Pancreas (tissue), 10 donors: Measurements from ENCODE around the gene NDUFB2. TPM values are rescaled to one million over a fixed set of nuclear protein-coding genes. Genes with fewer than 3 reads are reported as not detected.

Source experiments
- ATAC-seq, 4 donors: fragments of 200-7000 bp; cut with Tn5 transposase; one replicate each; pipeline versions ENCODE4 v1.8.0 to v1.9.1; 2020; ENCODE audit warnings: mild to moderate bottlenecking in 4 of 4, moderate library complexity in 4 of 4
- DNase-seq, 6 donors: peaks; one replicate each; pipeline ENCODE4 v3.0.0-alpha.2; 2020
- FAIRE-seq: peaks from 2 replicates; lab custom pipeline; 2012; peaks lifted over from hg19 to GRCh38; lab: Jason Lieb, UNC
- H3K27ac ChIP-seq, 4 donors: fragments of 200-600 bp; sonication (generic); 1 replicate in 3 of 4; 2 replicates in 1 of 4; pipeline versions ENCODE4 v1.5.0 to v1.8.0; 2020
- H3K27me3 ChIP-seq, 4 donors: fragments of 200-600 bp; one replicate each; pipeline ENCODE4 v1.8.0; 2021
- H3K36me3 ChIP-seq, 3 donors: fragments of 200-600 bp; sonication (generic) in 1 of 3; one replicate each; pipeline versions ENCODE4 v1.5.0 to v1.8.0; 2020 to 2021
- H3K4me1 ChIP-seq, 3 donors: fragments of 200-600 bp; one replicate each; pipeline ENCODE4 v1.8.0; 2021
- H3K4me3 ChIP-seq, 4 donors: fragments of 200-600 bp; sonication (generic) in 2 of 4; one replicate each; pipeline versions ENCODE4 v1.5.0 to v1.8.0; 2020 to 2021
- H3K9me3 ChIP-seq, 4 donors: fragments of 200-600 bp; one replicate each; pipeline ENCODE4 v1.8.0; 2021
- WGBS, 2 donors: extraction: QIAGEN DNeasy Blood & Tissue Kit; methylation state at CpG; one replicate each; pipeline ENCODE4 v1.1.7; 2013; 5-methylcytosine and 5-hydroxymethylcytosine counted together
- intact Hi-C, 3 donors: fragments of 100-400 bp; cut with DNase I; formaldehyde crosslinking; loops; one replicate each; pipeline versions ENCODE4 v1.11.1 to v1.14.2; 2022
- polyA plus RNA-seq, 2 donors: library from polyadenylated mRNA; stranded (reverse); fragments of 200-250 nt; gene quantifications; one replicate each; pipeline ENCODE4 v1.2.3, GENCODE V29; 2013
- total RNA-seq, 6 donors: library from RNA; stranded (reverse); fragmentation: NEBNext Ultra II Directional in 4 of 6; extraction: Animal tissue kit (Norgen Biotek cat#: 25700) in 4 of 6; gene quantifications; one replicate each; pipeline versions ENCODE4 v1.2.1 to v1.2.4, GENCODE V29; 2021 to 2023
- TF ChIP-seq, protein P1 (sequence below), 4 donors: fragments of 200-600 bp; sonication (generic) in 3 of 4; IDR thresholded peaks; one replicate each; pipeline versions ENCODE4 v1.5.0 to v1.8.0; 2021; ENCODE audit warnings: antibody characterized with exemption in 4 of 4
- donor health status: healthy with polysubstance abuse.
- donor health status: DM: no; HTN: no; CAD: no; lungs with moderate emphysema.
- donor health status: DM: no; HTN: no; CAD: no.
- donor health status: control.
- donor health status: control.
- donor health status: Bipolar disorder and iron deficiency.
- donor health status: DM: yes; HTN: yes; CAD: no.
- donor health status: DM: no; HTN: no; CAD: no.
- donor health status: DM: no; HTN: no; CAD: no.
- donor health status: DM: yes; HTN: yes; CAD: no.

NDUFB2 gene
- total and polyA plus RNA-seq, 8 donors = 47.6 to 198 (median 76.6) TPM

DNA sequence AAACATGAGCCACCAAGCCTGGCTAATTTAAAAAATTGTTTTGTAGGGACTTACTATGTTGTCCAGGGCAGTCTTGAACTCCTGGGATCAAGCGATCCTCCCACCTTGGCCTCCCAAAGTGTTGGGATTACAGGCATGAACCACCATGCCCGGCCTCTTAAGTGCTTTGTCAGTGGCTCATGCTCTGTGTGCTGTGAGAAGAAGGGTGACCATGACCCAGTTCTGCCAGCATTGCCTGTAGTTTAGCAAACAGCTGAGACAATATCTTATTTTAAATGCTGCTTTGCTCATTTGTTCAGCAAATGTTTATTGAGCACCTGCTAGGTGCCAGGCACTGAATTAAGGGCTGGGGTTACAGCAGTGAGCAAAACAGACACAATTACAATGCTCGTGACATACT, 14.7 kb upstream of the NDUFB2 start:
- Histone ChIP-seq H3K4me3 (no peak overlapping the region), H3K4me1 (no peaks in the 10 kb centered on the region), H3K9me3 (no peaks in the 10 kb centered on the region), H3K27me3 (no peaks in the 10 kb centered on the region), H3K27ac (no peak overlapping the region), H3K36me3 (peaks cover 0 to 6% (median 0%) of the 10 kb centered on the region in 3 donors)
- TF ChIP-seq, protein P1, sequence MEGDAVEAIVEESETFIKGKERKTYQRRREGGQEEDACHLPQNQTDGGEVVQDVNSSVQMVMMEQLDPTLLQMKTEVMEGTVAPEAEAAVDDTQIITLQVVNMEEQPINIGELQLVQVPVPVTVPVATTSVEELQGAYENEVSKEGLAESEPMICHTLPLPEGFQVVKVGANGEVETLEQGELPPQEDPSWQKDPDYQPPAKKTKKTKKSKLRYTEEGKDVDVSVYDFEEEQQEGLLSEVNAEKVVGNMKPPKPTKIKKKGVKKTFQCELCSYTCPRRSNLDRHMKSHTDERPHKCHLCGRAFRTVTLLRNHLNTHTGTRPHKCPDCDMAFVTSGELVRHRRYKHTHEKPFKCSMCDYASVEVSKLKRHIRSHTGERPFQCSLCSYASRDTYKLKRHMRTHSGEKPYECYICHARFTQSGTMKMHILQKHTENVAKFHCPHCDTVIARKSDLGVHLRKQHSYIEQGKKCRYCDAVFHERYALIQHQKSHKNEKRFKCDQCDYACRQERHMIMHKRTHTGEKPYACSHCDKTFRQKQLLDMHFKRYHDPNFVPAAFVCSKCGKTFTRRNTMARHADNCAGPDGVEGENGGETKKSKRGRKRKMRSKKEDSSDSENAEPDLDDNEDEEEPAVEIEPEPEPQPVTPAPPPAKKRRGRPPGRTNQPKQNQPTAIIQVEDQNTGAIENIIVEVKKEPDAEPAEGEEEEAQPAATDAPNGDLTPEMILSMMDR (IDR thresholded peaks at IDR 0.05) = no peak
- ATAC-seq (no peak), FAIRE-seq (no peak), DNase-seq (no peak)
- WGBS, 2 donors = 92 to 94% methylated on average over 3 of the region's 3 CpGs
- intact Hi-C loops = no loop called here

DNA sequence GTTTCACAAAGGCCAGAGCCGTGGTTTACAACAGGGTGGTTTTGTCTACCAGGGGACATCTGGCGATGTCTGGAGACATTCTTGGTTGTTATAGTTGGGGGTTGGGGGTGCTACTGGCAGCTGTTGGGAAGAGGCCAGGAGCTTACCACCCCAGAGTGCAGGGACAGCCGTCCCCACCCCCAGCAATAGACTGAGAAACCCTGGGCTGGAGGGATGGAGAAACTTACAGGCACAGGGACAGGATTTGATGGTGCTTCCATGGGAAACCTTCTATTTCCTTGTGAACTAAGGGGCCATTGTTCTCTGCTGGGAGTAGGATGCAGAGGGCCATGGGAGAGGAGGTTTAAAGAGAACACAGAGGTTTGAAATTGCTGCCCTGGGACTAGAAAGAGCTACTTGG, 12.9 kb upstream of the NDUFB2 start:
- H3K27me3 ChIP-seq = no peaks in the 10 kb centered on the region
- TF ChIP-seq, protein P1 (IDR thresholded peaks at IDR 0.05) = no peak
- H3K4me3 ChIP-seq = no peak overlapping the region
- DNase-seq (no peak), ATAC-seq (no peak), FAIRE-seq (no peak)
- H3K4me1 ChIP-seq = no peaks in the 10 kb centered on the region
- intact Hi-C loops = no loop called here
- H3K36me3 ChIP-seq = peaks cover 0 to 6% (median 0%) of the 10 kb centered on the region in 3 donors
- WGBS, 2 donors = 91 to 92% methylated on average over 3 of the region's 3 CpGs
- no peaks in the 10 kb centered on the region for H3K9me3 ChIP-seq
- H3K27ac ChIP-seq = no peak overlapping the region

DNA sequence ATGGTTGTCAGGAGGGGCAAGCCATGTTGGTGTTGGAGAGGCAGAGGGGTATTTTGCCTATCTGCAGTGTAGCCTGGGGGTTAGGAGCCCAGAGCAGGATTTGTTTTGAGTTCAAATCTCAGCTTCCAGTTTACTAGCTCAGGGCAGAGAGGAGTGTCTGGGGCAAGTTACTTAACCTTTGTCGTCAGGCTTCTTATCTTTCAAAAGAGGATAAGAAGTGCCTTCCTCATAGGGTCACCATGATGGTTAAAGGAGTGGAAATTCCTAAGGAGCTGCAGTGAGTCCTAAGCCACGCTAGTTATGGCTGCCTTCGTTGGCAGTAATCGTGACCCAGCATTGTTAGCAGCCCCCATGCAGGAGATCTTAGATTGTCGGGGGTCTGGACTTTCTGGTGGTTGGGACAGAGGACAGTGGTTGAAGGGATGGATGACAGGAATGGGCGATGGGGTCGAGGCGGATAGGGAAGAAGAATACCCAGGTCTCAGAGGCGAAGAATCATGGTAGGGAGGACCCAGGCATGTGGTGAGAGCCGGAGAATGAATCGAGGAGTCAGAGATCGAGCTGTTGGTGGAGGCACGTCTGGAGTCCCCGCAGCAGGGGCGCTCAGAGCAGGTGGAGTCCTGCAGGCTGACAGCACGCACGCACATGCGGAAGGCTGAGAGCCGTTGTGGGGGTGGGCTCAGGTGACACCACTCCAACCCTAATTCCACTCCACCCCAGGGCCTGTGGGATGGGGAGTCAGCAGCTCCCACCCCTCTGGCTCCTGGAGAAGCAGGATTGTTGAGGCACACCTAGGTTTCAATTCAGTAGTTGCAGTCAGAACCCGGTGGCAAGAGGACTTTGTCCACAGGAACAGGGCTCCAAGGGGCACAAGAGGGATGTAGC, 12.2 kb upstream of the NDUFB2 start:
- intact Hi-C loops = no loop called here
- no peaks in the 10 kb centered on the region for H3K27me3 ChIP-seq
- WGBS, 2 donors = 92 to 93% methylated on average over 20 of the region's 20 CpGs
- ATAC-seq (no peak), DNase-seq (no peak), FAIRE-seq (no peak)
- no peak overlapping the region for H3K4me3 ChIP-seq
- no peaks in the 10 kb centered on the region for H3K4me1 ChIP-seq
- TF ChIP-seq, protein P1 (IDR thresholded peaks at IDR 0.05) = no peak
- peaks cover 0 to 6% (median 0%) of the 10 kb centered on the region in 3 donors for H3K36me3 ChIP-seq
- no peak overlapping the region for H3K27ac ChIP-seq
- H3K9me3 ChIP-seq = no peaks in the 10 kb centered on the region

DNA sequence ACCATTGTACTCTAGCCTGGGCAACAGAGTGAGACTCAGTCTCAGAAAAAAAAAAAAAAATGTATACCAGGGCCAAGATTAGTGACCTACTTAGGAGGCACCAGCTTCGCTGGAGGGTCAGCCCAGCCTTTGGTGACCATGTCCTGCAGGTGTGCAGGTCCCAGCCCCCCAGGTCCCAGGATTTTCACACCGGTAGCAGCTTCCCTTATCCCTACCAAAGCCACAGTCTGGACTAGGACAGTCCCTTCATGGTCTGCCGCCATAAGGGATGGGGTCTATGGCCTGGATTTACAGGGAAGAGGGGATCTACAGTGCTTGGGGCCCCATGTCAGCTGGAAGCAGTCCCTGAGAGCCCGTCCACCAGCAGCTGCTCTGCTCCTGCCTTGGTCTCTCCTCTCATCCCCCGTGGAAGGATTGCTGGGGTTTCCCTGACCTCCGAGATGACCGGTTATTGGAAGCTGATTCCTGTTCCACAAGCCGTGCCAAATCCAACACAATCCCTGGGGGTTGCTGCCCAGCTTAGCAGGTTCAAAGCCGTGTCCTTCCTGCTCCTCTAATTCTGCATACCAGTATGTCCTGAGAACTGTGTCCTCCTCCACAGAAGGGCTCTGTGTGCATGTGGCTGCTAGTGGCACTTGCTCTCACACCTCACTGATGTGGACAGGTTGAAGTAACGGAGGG, 11.0 kb upstream of the NDUFB2 start:
- H3K4me1 ChIP-seq = no peaks in the 10 kb centered on the region
- TF ChIP-seq, protein P1 (IDR thresholded peaks at IDR 0.05) = no peak
- peaks cover 0 to 6% (median 0%) of the 10 kb centered on the region in 3 donors for H3K36me3 ChIP-seq
- H3K9me3 ChIP-seq = no peaks in the 10 kb centered on the region
- ATAC-seq (no peak), DNase-seq (no peak), FAIRE-seq (no peak)
- intact Hi-C loops = no loop called here
- no peaks in the 10 kb centered on the region for H3K27me3 ChIP-seq
- H3K27ac ChIP-seq = no peak overlapping the region
- no peak overlapping the region for H3K4me3 ChIP-seq
- WGBS, 2 donors = 81 to 85% methylated on average over 10 of the region's 10 CpGs
